ENCODE data around the gene CNGA3. TPM values are rescaled to one million over a fixed set of nuclear protein-coding genes. Genes with fewer than 3 reads are reported as not detected.

CNGA3 gene
- total RNA-seq, 2 experiments from 2014 or later = not detected

- H3K9me3 Mint-ChIP-seq = no peaks in the 10 kb centered on the region
- H3K36me3 Mint-ChIP-seq = no peaks in the 10 kb centered on the region
- H3K27me3 Mint-ChIP-seq = peaks cover 7% of the 10 kb centered on the region
- no peak overlapping the region for H3K27ac Mint-ChIP-seq
- no peak overlapping the region for H3K4me3 Mint-ChIP-seq
- H3K4me1 Mint-ChIP-seq = peaks cover 1% of the 10 kb centered on the region
- DNase-seq = no peak
Measured at GRCh38 chr2:98378901-98379300, 32.6 kb downstream of the CNGA3 start.

GRCh38 chr2:98379311-98380202, 33.3 kb downstream of the CNGA3 start:
- no peak for DNase-seq
- Mint-ChIP-seq H3K27ac (no peak overlapping the region), H3K36me3 (no peaks in the 10 kb centered on the region), H3K4me3 (no peak overlapping the region), H3K27me3 (peaks cover 7% of the 10 kb centered on the region), H3K4me1 (peaks cover 1% of the 10 kb centered on the region), H3K9me3 (no peaks in the 10 kb centered on the region)

DNA sequence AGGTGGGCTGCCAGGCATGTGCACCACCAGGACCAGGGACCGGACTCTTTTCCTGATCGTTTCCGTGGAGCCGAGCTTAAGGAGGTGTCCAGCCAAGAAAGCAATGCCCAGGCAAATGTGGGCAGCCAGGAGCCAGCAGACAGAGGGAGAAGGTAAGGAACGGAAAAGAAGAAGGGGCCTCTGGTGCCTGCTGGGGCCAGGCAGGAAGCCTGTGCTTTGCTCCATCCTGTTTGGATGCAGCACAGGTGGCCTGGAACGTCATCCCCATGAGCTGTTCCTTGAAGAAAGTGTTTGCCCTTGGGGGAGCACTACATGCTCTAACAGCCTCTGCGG, 33.9 kb downstream of the CNGA3 start:
- no peak overlapping the region for H3K4me3 Mint-ChIP-seq
- no peak for DNase-seq
- no peaks in the 10 kb centered on the region for H3K36me3 Mint-ChIP-seq
- H3K4me1 Mint-ChIP-seq = peaks cover 3% of the 10 kb centered on the region
- H3K27ac Mint-ChIP-seq = no peak overlapping the region
- no peaks in the 10 kb centered on the region for H3K9me3 Mint-ChIP-seq
- H3K27me3 Mint-ChIP-seq = peaks cover 6% of the 10 kb centered on the region

DNA sequence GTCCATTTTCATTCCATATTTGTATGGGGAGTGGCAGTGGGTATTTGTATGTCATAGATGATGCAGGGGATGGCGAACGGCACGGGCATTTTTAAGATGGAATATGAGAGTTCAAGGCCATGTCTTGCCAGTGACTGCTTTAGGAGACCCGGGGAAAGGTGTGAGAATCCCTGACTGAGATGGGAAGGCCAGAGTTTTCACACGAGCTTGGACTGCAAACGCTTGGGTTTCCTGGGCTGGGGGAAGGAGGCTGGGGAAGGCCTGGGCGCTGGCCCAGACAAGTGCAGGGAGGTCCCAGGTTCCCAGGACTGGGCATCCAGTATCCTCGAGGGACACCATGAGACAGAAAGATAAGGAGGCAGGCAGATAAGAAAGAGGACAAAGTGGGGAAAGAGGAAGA, 35.2 kb downstream of the CNGA3 start:
- no peaks in the 10 kb centered on the region for H3K9me3 Mint-ChIP-seq
- peaks cover 3% of the 10 kb centered on the region for H3K4me1 Mint-ChIP-seq
- DNase-seq = no peak
- H3K4me3 Mint-ChIP-seq = no peak overlapping the region
- H3K36me3 Mint-ChIP-seq = no peaks in the 10 kb centered on the region
- no peak overlapping the region for H3K27ac Mint-ChIP-seq
- peaks cover 6% of the 10 kb centered on the region for H3K27me3 Mint-ChIP-seq

DNA sequence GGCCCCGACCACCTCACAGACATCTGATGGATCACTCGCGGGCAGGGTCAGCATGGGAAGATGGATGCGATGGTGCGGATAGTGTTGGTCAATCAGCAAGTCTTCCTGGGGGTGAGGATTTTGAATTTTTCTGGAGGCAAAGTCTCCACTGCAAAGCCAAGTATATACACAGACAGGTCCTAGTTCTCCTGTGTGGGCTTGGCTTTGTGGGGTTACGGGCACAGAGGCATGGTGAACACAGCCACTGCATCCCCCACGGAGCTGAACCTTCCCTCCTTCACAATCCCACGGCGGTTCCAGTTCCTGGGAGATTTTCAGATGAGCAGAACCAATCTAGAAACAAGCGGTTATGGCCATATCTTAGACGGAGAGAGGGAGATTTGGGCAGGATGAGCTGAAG, 35.8 kb downstream of the CNGA3 start:
- Mint-ChIP-seq H3K36me3 (no peaks in the 10 kb centered on the region), H3K9me3 (no peaks in the 10 kb centered on the region), H3K4me3 (no peak overlapping the region), H3K4me1 (peaks cover 3% of the 10 kb centered on the region), H3K27me3 (peaks cover 7% of the 10 kb centered on the region), H3K27ac (no peak overlapping the region)
- no peak for DNase-seq

DNA sequence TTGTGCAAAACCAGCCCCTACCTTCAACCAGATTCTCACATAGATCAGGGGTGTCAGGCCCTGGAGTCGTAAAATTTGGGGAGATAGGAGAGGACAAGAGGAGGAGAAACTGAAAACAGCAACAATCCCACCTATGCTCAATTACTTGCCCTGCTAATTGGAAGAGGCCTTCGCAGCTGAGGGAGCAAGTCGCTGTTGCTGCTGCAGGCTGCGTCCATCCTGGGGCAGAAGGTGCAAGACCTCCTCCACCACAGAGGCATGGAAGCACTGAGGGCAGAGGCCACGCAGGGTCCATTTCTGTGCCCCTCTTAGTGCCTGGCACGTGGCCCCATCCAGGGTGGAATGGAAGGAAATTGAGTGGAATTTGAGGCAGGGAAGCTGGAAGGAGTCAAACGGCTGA, 36.5 kb downstream of the CNGA3 start:
- Mint-ChIP-seq H3K27me3 (peaks cover 7% of the 10 kb centered on the region), H3K27ac (no peak overlapping the region), H3K36me3 (no peaks in the 10 kb centered on the region), H3K4me3 (no peak overlapping the region), H3K4me1 (peaks cover 3% of the 10 kb centered on the region), H3K9me3 (no peaks in the 10 kb centered on the region)
- DNase-seq = no peak

- H3K27me3 Mint-ChIP-seq = peaks cover 7% of the 10 kb centered on the region
- no peaks in the 10 kb centered on the region for H3K36me3 Mint-ChIP-seq
- H3K9me3 Mint-ChIP-seq = no peaks in the 10 kb centered on the region
- no peak for DNase-seq
- peaks cover 3% of the 10 kb centered on the region for H3K4me1 Mint-ChIP-seq
- no peak overlapping the region for H3K27ac Mint-ChIP-seq
- H3K4me3 Mint-ChIP-seq = no peak overlapping the region
Measured at GRCh38 chr2:98383166-98383565, 36.9 kb downstream of the CNGA3 start.

DNA sequence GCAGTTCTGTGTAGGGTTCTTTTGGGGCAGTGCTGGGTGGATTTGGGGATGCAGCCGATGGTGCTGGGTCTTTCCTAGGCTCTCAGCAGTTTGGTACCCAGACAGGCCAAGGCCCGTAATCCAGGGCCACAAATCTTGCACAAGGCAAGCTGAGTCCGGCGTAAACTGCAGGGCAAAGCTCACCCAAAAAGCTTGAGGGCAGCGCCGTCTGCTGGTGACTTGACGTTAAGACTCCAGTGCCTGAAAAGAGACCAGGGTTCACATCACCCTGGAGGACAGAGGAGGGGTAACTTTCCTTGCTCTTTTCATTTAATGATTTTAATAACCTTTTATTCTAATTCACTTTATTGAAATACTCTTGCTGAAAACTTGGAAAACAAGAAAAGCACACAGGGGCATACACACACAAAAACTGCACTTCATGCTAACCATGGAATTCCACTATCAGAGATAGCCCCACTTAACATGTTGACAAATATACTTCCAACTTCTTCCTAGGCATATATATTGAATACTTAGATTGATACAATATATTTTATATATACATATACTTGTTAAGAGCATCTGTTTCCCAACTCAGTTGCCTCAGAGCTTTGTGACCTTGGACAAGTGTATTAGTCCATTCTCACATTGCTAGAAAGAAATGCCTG, 38.9 kb downstream of the CNGA3 start:
- H3K36me3 Mint-ChIP-seq = no peaks in the 10 kb centered on the region
- no peak overlapping the region for H3K4me3 Mint-ChIP-seq
- peaks cover 2% of the 10 kb centered on the region for H3K4me1 Mint-ChIP-seq
- DNase-seq = peak; percentile 71
- H3K9me3 Mint-ChIP-seq = no peaks in the 10 kb centered on the region
- peaks cover 7% of the 10 kb centered on the region for H3K27me3 Mint-ChIP-seq
- H3K27ac Mint-ChIP-seq = no peak overlapping the region

DNA sequence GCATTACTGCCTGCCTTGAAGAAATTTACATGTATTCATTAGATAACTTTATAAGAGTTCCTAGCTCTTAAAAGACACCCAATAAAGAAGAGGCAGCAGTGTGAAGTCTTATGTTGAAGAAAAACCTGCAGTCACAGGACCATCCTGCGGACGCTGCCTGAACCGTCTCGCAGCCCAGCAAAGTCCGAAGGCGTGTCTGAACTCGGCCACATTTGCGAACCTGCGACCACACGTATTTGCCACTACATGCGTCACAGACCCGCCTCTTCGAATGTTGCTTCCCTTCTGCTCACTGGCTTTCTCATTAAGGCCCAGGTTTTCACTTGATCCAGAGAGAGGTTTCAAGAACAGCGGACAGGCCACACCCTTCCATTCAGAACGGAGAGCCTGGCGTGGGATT, 41.2 kb downstream of the CNGA3 start:
- no peak overlapping the region for H3K4me3 Mint-ChIP-seq
- H3K4me1 Mint-ChIP-seq = peaks cover 2% of the 10 kb centered on the region
- H3K36me3 Mint-ChIP-seq = no peaks in the 10 kb centered on the region
- peaks cover 7% of the 10 kb centered on the region for H3K27me3 Mint-ChIP-seq
- H3K9me3 Mint-ChIP-seq = no peaks in the 10 kb centered on the region
- no peak for DNase-seq
- no peak overlapping the region for H3K27ac Mint-ChIP-seq

GRCh38 chr2:98388081-98388480, 41.8 kb downstream of the CNGA3 start:
- Mint-ChIP-seq H3K27ac (no peak overlapping the region), H3K9me3 (no peaks in the 10 kb centered on the region), H3K4me3 (no peak overlapping the region), H3K4me1 (peaks cover 2% of the 10 kb centered on the region), H3K27me3 (peaks cover 7% of the 10 kb centered on the region), H3K36me3 (no peaks in the 10 kb centered on the region)
- no peak for DNase-seq

DNA sequence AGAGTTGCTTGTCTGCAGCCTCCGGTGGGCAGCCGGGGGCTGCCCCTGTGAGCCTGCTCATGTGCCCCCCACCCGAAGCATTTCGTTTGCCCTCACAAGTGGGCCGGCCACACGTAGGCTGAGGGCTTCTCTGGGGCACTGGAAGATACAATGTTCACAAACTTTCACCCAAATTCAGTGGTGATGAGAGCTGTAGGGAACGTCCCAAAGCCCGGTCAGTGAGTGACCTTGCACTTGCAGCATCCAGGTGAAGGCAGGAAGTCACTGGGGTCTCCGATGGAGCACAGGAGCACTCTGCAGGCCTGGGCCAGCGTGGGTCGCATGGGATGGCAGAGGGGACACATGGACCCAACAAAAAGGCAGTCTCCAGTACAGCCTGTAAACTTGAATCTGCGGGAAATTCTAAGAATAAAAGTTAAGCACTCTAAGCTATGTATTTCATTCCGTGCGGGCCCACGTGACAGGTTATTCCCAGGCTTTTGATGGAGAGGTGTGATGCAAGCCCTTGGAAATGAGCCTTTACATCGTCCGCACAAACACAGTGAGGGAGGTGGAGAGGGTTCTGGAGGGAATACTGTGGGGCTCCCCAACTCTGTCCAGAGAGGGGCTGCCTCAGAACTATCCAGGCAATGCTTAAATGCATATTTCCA, 42.5 kb downstream of the CNGA3 start:
- Mint-ChIP-seq H3K4me3 (no peak overlapping the region), H3K4me1 (peaks cover 2% of the 10 kb centered on the region), H3K27me3 (peaks cover 7% of the 10 kb centered on the region), H3K9me3 (no peaks in the 10 kb centered on the region), H3K27ac (no peak overlapping the region), H3K36me3 (no peaks in the 10 kb centered on the region)
- no peak for DNase-seq

GRCh38 chr2:98389251-98389605, 43.0 kb downstream of the CNGA3 start:
- H3K9me3 Mint-ChIP-seq = no peaks in the 10 kb centered on the region
- no peak for DNase-seq
- H3K36me3 Mint-ChIP-seq = no peaks in the 10 kb centered on the region
- H3K4me3 Mint-ChIP-seq = no peak overlapping the region
- H3K27ac Mint-ChIP-seq = no peak overlapping the region
- H3K27me3 Mint-ChIP-seq = peaks cover 7% of the 10 kb centered on the region
- peaks cover 2% of the 10 kb centered on the region for H3K4me1 Mint-ChIP-seq

GRCh38 chr2:98390571-98391476, 44.6 kb downstream of the CNGA3 start:
- no peak overlapping the region for H3K27ac Mint-ChIP-seq
- H3K4me1 Mint-ChIP-seq = no peaks in the 10 kb centered on the region
- peaks cover 10% of the 10 kb centered on the region for H3K27me3 Mint-ChIP-seq
- DNase-seq = no peak
- no peak overlapping the region for H3K4me3 Mint-ChIP-seq
- no peaks in the 10 kb centered on the region for H3K9me3 Mint-ChIP-seq
- no peaks in the 10 kb centered on the region for H3K36me3 Mint-ChIP-seq

DNA sequence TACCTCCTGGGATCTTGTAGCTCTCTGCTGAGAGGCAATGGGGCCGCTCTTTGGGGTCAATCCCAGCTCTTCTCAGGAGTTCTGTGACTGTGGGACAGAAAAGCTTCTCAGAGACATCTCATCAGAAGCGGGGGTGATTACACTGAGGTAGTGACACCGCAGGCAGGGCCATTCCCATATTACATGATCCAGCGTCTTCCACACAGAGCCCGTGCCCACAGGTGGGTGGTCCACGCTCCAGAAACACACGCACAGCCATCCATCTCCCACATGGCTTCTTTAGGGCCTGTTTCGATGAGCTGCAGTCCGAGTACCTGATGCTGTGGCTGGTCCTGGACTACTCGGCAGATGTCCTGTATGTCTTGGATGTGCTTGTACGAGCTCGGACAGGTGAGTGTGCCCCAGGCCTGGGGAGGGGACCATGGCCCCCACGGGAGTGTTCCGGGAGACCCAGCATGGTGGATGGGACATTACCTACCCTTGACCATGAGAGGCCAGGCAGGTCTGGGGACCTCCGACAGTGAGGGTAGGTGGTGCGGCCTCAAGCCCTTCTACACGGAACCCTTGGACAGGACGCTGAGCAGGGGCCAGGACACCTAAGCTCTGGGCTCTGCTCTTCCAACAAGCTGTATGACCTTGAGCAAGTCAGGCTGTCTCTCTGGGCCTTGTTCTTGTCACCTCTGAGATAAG, 45.5 kb downstream of the CNGA3 start:
- H3K27ac Mint-ChIP-seq = no peak overlapping the region
- no peak for DNase-seq
- H3K27me3 Mint-ChIP-seq = peaks cover 13% of the 10 kb centered on the region
- H3K36me3 Mint-ChIP-seq = no peaks in the 10 kb centered on the region
- H3K9me3 Mint-ChIP-seq = no peaks in the 10 kb centered on the region
- no peak overlapping the region for H3K4me3 Mint-ChIP-seq
- no peaks in the 10 kb centered on the region for H3K4me1 Mint-ChIP-seq

Data from activated naive CD8-positive, alpha-beta T cell treated with anti-CD3 and anti-CD28 coated beads for 36 hours (primary cell).